CD4-positive, alpha-beta T cell treated with Interferon gamma for 1 hour (primary cell): Measurements from ENCODE around the gene CFAP410.
A peak's percentile ranks its signal among the peaks of the same experiment; 100 is the strongest.
"Not testable (repeated sequence)": the region's sequence is repeated elsewhere in the genome, so short reads cannot be mapped to it uniquely, and the experiment has no call there.

Experiments
- DNase-seq: peaks from one replicate; pipeline ENCODE4 v3.0.0-alpha.2; 2020

The CFAP410 gene

DNA sequence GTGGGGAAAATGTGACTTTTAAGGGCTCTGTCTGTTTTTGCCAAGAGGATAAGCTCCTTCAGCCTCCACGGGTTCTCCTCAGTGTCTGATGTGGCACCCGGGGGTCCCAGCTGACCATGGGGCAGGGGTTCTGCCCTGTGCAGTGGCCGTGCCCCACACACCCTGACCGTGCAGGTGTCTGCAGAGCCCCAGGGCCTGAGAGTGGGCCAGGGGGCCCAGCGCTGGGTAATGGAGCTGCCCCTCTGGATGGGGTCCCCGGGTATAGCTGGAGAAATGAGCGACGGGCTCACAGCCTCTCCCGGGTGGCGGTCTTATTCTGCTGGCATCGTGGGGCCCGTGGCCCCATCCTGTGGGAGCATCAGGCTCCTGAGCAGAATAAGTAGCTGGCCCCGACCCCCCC, 42.3 kb downstream of the CFAP410 start:
- DNase-seq, result no peak

DNA sequence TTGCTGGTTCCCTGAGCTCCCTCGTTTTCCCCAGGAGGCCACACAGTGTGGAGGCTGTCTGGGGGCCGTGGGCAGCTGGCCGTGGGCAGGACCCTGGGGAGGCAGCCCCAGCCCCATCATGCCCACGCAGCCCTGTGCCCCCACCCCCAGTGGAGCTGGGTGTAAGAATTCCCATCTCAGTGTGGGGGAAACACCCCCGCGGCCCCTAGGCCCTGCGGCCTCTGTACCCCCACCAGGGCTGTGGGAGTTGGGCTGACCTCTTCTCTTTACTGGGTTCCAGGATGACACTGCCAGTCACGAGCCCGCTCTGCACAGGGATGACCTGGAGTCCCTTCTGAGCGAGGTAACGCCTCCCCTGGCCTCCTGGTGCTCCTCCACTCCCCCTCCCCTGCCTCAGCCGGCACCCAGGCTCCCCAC, 43.1 kb downstream of the CFAP410 start:
- DNase-seq, result no peak

DNA sequence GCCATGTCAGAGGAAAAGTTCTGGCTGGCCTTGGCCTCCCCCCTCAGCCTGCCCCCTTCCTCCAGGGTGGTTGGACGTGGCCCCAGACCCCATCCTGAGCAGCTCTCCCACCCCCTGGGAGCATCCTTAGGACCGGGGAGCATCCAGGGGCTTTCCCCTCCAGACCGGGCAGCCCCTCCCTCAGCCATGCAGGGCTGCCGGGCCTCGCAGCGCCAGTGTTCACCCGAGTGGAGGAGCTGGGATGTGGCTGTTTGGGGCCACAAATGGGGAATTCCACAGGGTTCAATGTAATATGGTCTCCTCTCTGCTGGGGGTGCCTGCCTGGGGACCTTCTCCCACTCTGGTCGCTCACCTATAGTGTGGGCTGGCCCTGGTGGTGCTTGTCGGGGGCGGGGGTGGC, 43.5 kb downstream of the CFAP410 start:
- DNase-seq, result no peak

DNA sequence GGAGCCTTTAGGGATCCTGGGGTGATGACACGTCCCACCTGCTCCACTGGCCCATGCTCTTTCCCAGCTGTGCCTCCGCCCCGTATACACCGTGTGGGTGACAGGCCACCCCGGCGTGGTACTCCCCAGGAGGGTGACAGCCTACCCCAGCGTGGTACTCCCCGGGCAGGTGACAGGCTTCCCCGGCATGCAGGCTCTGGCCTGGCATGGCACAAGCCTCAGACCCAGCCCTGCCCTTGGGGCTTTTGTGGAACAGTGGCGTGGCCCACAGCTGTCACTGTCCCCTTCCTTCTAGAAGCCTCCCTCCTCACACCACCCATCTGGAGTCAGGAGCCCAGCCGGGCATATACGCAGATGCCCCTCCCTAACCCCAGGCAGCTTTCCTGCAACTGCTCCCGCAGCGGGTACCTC, 44.0 kb downstream of the CFAP410 start:
- no peak for DNase-seq

DNA sequence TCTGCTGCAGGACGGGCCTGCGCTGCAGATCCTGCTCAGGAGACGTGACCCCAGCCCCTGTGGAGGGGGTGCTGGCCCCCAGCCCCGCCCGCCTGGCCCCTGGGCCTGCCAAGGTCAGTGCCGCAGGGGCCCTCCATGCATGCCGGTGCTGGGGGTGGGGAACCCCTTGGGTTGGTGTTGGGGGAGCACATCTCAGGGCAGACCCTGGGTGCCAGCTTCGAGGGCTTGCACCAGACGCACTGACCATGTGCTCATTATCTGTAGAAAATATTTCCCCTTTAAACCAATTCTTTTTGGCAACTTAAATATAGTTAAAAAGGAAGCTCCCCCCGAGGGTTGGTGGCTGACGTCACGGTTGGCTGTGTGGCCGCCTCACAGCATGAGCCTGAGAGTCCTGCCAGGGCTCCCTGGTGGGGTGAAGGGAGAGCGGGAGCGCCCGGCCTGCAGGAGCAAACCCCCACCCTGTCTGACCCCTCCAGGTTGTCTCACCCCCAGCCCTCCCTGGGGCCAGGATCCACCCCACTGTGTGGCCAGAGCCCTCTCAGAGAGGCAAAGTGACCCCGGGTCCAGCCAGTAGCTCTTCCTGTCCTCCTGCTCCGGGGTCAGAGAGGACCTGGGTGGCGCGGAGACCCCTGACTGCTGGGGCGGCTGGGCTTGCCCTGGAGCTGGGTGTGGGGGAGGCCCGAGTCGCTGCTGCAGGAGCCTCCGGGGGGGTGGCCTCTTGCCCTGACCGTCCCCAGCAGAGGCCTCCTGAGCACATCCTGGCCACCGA, 44.6 kb downstream of the CFAP410 start:
- no peak for DNase-seq

DNA sequence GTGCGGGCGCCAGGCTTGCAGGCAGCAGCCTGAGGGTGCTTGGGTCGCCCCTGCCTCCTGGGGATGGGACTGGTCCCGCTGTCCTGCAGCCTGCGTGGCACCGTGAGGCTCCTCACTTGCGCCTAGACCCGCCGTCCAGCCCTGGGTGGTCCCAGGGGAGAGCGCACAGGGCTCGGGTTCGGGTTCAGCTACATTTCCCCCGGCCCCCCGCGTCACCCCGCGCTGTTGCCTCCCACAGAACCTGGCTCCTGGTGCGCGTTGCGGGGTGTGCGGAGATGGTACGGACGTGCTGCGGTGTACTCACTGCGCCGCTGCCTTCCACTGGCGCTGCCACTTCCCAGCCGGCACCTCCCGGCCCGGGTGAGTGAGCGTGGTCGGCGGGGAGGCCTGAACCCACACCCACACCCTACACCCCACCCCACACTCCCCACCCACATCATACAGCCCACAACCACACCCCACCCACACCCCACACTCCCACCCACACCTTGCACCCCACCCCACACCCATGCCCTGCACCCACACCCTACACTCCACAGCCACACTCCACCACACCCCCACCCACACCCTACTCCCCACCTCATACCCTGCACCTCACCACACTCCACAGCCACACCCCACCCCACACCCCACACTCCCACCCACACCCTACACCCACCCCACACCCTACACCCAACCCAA, 45.5 kb downstream of the CFAP410 start:
- peak; percentile 44 for DNase-seq

DNA sequence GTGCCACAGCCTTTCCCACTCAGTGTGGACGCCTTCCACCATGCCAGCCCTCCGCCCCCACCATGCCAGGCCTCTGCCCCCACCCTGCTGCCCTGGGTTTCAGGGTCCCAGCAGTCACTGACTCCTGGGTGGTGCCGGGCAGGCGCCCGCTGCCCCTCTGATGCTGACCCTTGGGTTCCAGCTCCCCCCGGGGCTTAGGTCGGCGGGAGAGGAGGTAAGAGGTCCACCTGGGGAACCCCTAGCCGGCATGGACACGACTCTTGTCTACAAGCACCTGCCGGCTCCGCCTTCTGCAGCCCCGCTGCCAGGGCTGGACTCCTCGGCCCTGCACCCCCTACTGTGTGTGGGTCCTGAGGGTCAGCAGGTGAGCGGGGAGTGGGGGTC, 46.4 kb downstream of the CFAP410 start:
- no peak for DNase-seq

DNA sequence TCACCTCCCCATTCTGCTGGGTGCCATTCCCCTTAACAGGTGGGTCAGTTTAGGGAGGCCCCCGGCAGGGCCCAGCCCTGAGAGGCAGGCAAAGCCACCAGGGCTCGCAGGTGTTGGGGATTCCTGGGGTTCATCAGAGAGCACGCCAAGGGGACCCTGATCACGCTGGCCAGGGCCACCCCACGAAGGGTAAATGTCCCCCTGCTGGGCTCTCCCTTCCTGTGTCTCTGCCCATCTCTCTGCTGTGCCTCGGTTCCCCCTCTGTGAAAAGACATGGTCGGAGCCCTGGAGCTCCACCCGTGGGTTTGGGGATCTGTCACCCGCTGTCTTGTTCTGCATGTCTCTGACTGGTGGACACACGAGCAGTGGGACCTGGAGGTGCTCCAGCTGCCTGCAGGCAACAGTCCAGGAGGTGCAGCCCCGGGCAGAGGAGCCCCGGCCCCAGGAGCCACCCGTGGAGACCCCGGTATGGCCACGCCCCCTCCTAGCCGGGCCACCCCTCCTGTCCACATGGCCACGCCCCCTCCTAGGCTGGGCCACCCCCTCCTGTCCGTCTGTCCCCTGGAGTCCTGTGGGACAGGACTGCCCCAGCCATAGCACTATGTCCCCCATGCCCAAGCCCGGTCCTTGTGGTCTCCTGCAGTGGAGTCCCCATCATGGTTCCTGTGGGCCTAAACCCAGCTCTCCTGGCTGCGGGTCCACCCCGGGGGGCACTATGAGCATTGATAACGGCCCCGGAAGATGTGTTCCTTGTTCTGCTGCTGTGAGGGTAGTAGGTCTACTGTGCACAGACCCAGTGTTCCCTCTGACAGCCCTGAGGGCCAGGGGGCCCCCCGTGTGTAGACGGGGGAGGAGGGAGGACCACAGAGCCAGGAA, 47.0 kb downstream of the CFAP410 start:
- no peak for DNase-seq

DNA sequence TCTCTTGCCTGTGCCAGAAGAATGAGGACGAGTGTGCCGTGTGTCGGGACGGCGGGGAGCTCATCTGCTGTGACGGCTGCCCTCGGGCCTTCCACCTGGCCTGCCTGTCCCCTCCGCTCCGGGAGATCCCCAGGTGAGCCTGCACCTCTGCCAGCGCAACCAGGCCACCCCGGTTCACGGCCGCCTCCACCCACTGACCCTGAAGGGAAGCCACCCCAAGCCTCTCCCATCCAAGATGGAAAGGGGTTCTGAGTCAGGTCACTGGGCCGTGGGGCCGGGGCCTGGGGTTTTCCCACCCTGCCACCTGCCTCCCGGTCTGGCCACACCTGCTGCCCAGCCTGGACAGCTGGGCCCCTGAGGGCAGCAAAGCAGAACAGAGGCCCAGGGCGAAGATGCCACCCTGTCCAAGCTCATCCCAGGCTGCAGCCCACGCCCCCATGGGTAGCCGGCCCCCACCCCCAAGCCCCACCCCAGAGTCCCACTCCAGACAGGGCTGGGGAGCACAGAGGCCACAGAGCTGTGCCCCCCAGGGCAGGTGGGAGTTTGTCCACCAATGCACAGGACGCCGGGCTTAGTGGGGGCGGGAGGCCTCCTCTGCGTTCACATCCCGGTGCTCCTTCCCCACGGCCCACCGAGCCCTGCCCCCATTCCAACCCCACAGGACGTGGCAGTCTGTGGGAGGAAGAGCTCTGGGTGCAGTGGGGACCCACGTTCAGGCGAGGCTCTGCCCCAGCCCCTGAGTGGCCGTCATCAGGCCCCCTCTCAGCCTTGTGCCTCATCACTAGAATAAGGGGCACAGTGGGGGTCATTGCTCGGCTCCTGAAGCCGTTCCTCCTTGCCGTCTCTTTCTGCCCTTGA, 47.9 kb downstream of the CFAP410 start:
- no peak for DNase-seq

DNA sequence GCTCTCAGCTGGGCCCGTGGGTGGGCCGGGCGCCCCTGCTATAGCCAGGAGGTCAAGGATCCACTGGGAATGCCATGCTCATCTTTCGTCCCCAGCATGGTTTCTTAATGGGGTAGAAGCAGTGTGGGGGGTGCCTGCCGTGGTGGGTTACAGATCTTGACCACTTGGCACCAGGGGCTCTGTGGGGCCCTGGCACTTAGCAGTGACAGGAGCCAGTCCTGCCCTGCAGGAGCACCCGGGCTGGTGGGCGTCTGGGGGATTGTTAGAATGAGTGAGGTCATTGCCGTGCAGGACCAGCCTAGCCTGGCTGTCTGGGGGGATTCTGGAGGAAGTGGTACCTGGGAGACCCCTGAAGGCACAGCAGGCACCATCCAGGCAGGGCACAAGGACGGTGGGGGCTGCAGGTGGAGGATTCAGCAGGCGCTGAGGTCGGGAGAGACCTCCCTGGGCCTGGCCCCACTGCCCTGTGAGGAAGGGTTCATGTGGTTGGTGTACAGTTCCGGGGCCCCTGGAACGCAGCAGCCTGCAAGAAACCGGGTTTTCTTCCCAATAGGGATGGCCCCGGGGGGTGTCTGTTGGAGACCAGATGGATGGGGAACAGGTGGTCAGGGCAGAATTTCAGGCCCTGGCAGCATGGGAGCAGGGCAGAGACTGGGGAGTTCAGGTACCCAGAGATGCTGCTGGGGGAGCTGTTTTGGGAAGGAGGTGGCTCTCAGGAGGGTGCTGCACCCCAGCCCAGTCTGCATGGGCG, 48.7 kb downstream of the CFAP410 start:
- no peak for DNase-seq

DNA sequence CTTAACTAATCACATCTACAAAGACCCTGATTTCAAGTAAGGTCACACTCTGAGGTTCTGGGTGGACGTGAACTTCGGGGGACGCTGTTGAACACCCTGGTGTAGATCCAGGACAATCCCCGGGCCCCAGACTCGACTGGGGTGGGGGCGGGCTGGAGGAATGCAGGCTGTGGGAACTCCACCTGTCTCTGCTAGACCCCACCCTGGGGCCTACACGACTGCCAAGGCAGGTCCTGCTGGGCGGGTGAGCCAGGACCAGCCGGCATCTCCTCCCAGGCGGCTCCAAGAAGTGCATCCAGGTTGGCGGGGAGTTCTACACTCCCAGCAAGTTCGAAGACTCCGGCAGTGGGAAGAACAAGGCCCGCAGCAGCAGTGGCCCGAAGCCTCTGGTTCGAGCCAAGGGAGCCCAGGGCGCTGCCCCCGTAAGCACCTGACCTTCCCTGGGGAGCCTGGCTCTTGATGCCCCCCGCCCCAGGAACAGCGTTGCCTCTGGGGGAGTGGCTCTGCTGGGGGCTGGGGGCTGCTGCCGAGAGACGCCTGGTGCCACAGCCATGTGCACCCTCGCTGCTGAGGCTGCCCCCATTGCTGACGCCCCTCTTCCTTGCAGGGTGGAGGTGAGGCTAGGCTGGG, 49.7 kb downstream of the CFAP410 start:
- DNase-seq, result no peak

DNA sequence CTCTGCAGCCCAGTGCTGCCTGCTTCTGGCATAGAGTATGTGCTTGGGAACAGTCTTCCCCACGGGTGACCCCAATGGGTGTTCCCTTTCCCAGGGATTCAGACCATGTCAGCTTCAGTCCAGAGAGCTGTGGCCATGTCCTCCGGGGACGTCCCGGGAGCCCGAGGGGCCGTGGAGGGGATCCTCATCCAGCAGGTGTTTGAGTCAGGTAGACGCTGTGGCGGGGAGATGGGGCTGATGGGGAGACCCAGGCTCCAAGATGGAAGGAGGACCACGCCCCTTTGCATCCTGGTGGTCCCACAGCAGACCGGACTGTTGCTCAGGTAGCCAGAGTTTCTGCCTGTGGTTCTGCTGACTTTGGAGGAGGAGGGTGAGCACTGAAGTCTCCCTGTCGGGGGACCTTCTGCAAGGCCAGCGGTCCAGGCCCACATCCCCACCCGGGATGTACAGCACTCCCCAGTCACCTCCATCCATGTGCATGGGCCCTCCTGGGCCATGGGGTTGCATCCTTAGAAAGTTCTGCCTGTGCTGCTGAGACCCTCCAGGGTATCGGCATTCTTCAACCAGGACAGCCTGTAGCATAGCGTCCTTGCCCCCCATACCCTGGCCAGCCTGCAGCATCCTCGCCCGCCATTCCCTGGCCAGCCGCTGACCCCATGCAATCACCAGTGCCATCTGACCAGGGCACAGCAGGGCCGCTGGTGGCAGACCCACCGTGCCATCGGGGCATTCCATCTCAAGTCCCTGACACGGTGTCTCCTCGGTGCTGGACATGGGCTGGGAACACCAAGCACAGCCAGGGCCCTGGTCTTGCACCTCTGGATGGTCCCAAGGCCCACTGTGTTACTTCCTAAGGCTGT, 50.7 kb downstream of the CFAP410 start:
- no peak for DNase-seq

DNA sequence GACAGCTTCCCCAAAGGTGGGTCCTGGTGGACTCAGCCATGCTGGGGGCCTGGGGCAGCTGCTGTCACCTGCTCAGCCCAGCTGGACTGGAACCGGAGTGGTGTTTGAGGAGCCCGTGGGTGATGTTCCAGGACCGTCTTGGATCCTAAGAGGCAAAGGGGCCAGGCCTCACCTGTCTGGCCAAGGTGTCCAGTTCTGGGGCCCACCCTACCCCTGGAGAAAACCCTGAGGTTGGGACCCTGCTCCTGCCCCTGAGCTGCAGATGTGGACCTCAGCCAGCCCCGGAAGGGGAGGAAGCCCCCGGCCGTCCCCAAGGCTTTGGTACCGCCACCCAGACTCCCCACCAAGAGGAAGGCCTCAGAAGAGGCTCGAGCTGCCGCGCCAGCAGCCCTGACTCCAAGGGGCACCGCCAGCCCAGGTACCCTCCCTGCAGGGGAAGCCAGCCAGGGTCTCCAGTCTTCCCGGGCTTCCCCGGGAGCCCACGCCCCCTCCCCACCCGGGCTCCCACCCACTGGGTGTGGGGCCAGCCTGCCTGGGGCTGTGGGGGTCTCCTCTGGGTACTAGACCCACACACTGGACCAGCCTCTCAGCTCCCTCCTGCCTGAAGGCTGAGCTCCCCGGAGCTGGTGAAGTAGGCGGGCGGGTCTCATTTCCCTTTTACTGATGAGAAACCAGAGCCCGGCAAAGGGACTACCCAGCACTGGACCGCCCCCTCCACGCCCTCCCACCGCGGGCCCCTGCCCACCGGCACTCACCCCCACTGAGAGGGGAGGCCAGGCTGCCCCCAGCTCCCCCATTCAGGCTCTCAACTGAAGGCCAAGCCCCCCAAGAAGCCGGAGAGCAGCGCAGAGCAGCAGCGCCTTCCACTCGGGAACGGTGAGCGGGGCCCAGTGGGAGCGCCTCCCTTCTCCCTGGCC, 52.2 kb downstream of the CFAP410 start:
- no peak for DNase-seq

DNA sequence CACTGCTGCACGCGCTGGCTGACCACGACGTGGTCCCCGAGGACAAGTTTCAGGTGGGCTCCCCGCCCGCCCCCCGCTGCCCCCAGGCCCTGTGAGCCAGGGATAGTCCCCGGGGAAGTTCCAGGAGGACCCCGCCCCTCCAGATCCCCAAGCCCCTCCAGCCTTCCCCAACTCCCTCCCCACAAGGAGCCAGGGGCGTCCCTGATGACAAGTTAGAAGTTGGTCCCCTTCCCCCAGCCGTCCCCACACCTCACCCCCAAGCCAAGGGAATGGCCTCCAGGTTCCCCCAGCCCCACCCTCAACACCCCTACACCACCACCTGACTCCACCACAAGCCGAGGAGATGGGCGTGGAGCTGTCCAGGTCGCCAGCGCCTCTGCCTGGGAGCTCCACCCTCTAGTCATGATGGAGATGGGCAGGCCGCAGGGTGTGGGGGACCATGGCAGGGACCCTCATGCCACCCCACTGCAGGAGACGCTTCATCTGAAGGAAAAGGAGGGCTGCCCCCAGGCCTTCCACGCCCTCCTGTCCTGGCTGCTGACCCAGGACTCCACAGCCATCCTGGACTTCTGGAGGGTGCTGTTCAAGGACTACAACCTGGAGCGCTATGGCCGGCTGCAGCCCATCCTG, 53.0 kb downstream of the CFAP410 start:
- DNase-seq, result no peak

DNA sequence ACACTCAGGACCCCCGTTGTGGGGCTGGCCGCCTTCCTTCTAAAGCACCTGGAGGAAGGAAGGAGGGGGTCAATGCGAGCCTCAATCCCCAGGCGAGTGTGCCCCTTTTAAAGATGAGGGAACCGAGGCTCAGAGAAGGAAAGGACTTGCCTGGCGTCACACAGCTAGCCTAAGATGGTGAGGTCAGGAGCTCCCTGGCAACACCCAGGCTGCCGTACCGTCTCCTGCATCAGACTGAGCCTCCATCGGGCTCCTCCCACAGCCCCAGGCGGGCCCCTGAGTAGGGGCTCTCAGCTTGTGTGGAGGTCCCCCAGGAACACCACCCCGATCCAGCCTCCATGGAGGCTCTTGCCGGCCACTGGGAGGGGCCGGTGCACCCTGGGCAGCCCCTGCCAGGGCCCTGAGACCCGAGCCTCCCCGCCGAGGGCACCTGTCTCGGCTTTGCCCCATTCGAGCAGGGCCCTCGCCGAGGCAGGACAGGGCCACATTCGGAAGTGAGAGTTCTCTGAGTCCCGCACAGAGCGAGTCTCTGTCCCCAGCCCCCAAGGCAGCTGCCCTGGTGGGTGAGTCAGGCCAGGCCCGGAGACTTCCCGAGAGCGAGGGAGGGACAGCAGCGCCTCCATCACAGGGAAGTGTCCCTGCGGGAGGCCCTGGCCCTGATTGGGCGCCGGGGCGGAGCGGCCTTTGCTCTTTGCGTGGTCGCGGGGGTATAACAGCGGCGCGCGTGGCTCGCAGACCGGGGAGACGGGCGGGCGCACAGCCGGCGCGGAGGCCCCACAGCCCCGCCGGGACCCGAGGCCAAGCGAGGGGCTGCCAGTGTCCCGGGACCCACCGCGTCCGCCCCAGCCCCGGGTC, 53.8 kb downstream of the CFAP410 start, which contains the start of gene AIRE:
Gene AIRE, plus strand, starts transcription at position 739 of the 855 bp plus-strand sequence. CDS start 131 bp downstream, outside the sequence.
- no peak for DNase-seq

DNA sequence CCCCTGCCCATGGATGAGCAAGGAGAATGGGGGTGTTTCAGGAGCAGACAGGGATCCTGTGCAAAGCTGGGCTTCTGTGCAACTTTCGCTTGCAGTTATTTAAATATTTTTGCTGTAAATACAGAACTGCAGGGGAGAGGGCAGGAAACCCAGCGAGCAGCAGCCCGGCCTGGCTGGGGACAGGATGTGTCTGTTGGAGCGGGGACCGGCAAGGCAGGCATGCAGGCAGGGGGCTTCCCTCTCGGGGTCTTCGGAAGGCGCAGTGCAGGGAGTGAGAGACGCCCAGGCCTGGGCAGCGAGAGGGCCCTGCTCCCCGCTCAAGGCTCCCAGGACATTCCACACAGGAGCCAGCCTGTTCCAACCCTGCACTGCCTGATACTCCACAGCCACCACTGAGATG, 55.2 kb downstream of the CFAP410 start:
- DNase-seq, result no peak

DNA sequence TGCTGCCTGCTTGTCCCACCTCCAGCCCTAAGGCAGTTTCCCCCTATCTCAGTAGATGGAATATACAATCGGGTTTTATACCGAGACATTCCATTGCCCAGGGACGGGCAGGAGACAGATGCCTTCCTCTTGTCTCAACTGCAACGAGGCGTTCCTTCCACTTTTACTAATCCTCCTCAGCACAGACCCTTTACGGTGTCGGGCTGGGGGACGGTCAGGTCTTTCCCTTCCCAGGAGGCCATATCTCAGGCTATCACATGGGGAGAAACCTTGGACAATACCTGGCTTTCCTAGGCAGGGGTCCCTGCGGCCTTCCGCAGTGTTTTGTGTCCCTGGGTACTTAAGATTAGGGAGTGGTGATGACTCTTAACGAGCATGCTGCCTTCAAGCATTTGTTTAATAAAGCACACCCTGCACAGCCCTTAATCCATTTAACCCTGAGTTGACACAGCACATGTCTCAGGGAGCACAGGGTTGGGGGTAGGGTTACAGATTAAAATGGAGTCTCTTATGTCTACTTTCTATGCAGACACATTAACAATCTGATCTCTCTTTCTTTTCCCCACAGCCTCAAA, 55.9 kb downstream of the CFAP410 start:
- not testable (repeated sequence) for DNase-seq
